ENCODE results near the gene CTIF. TPM values are rescaled to one million over a fixed set of nuclear protein-coding genes. Genes with fewer than 3 reads are reported as not detected.

Gene CTIF
- polyA plus RNA-seq, 3 donors: 0.38 to 8.7 (median 1.2) TPM

DNA sequence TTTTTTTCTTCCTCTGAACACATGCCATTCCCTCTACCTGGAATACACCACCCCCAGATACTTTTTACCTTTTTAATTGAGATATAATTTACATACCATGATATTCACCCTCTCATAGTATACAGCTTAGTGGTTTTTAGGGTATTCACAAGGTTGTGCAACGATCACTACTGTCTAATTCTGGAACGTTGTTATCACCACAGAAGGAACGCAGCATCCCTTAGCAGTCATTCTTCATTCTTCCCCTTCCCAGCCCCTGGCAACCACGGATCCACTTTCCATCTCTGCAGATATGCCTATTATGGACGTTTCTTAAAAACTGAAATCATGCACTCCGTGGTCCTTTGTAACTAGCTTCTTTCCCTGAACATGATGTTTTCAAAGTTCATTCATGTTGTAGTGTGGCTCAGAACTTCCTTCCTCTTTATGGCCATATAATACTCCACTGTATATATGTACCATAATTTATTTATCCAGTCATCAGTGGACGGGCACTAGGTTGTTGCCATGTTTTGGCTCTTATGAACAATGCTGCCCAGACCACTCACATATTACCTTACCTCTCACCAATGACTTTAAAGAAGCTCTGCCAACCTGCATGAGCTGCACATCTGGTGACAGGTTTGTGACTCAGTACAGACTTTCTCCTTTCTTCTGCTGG is 168.9 kb downstream of the CTIF start:
- Histone ChIP-seq H3K9me3 (replicated peaks in 1 of 2; ENCODE audit: control insufficient read depth in 1 of 2, insufficient read depth in 1 of 2, low read length in 2 of 2) (no peaks in the 10 kb centered on the region), H3K79me2 (ENCODE audit: insufficient read depth, low read length) (no peaks in the 10 kb centered on the region), H4K20me1 (ENCODE audit: insufficient read depth, low read length) (no peaks in the 10 kb centered on the region), H3K4me3 (replicated peaks in 1 of 3; ENCODE audit: low read depth in 2 of 3, low read length in 3 of 3) (no peak overlapping the region), H3K27ac (ENCODE audit: low read depth in 1 of 2, low read length in 2 of 2) (no peak overlapping the region), H3K36me3 (replicated peaks in 1 of 2; ENCODE audit: control insufficient read depth in 1 of 2, insufficient read depth in 2 of 2, low read length in 2 of 2) (no peaks in the 10 kb centered on the region), H3K27me3 (ENCODE audit: control insufficient read depth in 2 of 2, insufficient read depth in 2 of 2, low read length in 2 of 2) (no peaks in the 10 kb centered on the region), H3K9ac (ENCODE audit: insufficient read depth, low read length, poor library complexity, severe bottlenecking) (no peak overlapping the region), H3K4me1 (ENCODE audit: control insufficient read depth in 1 of 2, insufficient read depth in 2 of 2, low read length in 2 of 2) (peaks cover 10 to 14% of the 10 kb centered on the region in 2 donors), H3K4me2 (replicated peaks; ENCODE audit: extremely low read depth, low read length, poor library complexity, severe bottlenecking) (no peak overlapping the region), H2AFZ (ENCODE audit: insufficient read depth, low read depth, low read length, poor library complexity, severe bottlenecking) (no peak overlapping the region)
- H3K4me3 Mint-ChIP-seq: no peak overlapping the region
- TF ChIP-seq, protein P1, sequence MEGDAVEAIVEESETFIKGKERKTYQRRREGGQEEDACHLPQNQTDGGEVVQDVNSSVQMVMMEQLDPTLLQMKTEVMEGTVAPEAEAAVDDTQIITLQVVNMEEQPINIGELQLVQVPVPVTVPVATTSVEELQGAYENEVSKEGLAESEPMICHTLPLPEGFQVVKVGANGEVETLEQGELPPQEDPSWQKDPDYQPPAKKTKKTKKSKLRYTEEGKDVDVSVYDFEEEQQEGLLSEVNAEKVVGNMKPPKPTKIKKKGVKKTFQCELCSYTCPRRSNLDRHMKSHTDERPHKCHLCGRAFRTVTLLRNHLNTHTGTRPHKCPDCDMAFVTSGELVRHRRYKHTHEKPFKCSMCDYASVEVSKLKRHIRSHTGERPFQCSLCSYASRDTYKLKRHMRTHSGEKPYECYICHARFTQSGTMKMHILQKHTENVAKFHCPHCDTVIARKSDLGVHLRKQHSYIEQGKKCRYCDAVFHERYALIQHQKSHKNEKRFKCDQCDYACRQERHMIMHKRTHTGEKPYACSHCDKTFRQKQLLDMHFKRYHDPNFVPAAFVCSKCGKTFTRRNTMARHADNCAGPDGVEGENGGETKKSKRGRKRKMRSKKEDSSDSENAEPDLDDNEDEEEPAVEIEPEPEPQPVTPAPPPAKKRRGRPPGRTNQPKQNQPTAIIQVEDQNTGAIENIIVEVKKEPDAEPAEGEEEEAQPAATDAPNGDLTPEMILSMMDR (IDR thresholded peaks at IDR 0.05): no peak
- peak overlapping the region in 1 of 7 donors; percentile 78 for H3K27ac Mint-ChIP-seq
- 60% methylated on average over 5 of the region's 7 CpGs for WGBS (ENCODE audit: insufficient coverage)
- no peaks in the 10 kb centered on the region for H3K9me3 Mint-ChIP-seq
- no peak for DNase-seq
- H3K27me3 Mint-ChIP-seq (ENCODE audit: low read depth in 3 of 3): peaks cover 0 to 5% (median 4%) of the 10 kb centered on the region in 3 donors
- peaks cover 6 to 8% of the 10 kb centered on the region in 2 donors for H3K36me3 Mint-ChIP-seq
- H3K4me1 Mint-ChIP-seq: peaks cover 20% of the 10 kb centered on the region
- intact Hi-C loops (cut with micrococcal nuclease): loop anchor here in 1 of 2 donors (10.0 kb wide), 1 partner anchor 57 kb away; no protein-coding TSS in a partner anchor

GRCh38 chr18:48708807-48709206 is 170.0 kb downstream of the CTIF start:
- WGBS (ENCODE audit: insufficient coverage): 100% methylated on average over 1 of the region's 3 CpGs
- H3K9me3 Mint-ChIP-seq: no peaks in the 10 kb centered on the region
- no peaks in the 10 kb centered on the region for H3K9me3 ChIP-seq (replicated peaks in 1 of 2; ENCODE audit: control insufficient read depth in 1 of 2, insufficient read depth in 1 of 2, low read length in 2 of 2)
- no peak overlapping the region for H2AFZ ChIP-seq (ENCODE audit: insufficient read depth, low read depth, low read length, poor library complexity, severe bottlenecking)
- H3K4me3 ChIP-seq (replicated peaks in 1 of 3; ENCODE audit: low read depth in 2 of 3, low read length in 3 of 3): no peak overlapping the region
- no peak overlapping the region for H3K9ac ChIP-seq (ENCODE audit: insufficient read depth, low read length, poor library complexity, severe bottlenecking)
- H3K36me3 ChIP-seq (replicated peaks in 1 of 2; ENCODE audit: control insufficient read depth in 1 of 2, insufficient read depth in 2 of 2, low read length in 2 of 2): no peaks in the 10 kb centered on the region
- no peak overlapping the region for H3K4me2 ChIP-seq (replicated peaks; ENCODE audit: extremely low read depth, low read length, poor library complexity, severe bottlenecking)
- no peak for DNase-seq
- H3K79me2 ChIP-seq (ENCODE audit: insufficient read depth, low read length): no peaks in the 10 kb centered on the region
- H3K27ac Mint-ChIP-seq: no peak overlapping the region
- no peaks in the 10 kb centered on the region for H4K20me1 ChIP-seq (ENCODE audit: insufficient read depth, low read length)
- peaks cover 16 to 18% of the 10 kb centered on the region in 2 donors for H3K36me3 Mint-ChIP-seq
- intact Hi-C loops (cut with micrococcal nuclease): loop anchor here in 1 of 2 donors (10.0 kb wide), 1 partner anchor 56 kb away; no protein-coding TSS in a partner anchor
- H3K4me1 Mint-ChIP-seq: peaks cover 26% of the 10 kb centered on the region
- peaks cover 13 to 15% of the 10 kb centered on the region in 2 donors for H3K4me1 ChIP-seq (ENCODE audit: control insufficient read depth in 1 of 2, insufficient read depth in 2 of 2, low read length in 2 of 2)
- no peak overlapping the region for H3K27ac ChIP-seq (ENCODE audit: low read depth in 1 of 2, low read length in 2 of 2)
- no peaks in the 10 kb centered on the region for H3K27me3 ChIP-seq (ENCODE audit: control insufficient read depth in 2 of 2, insufficient read depth in 2 of 2, low read length in 2 of 2)
- no peak overlapping the region for H3K4me3 Mint-ChIP-seq
- TF ChIP-seq, protein P1 (IDR thresholded peaks at IDR 0.05): no peak
- peaks cover 0 to 5% (median 4%) of the 10 kb centered on the region in 3 donors for H3K27me3 Mint-ChIP-seq (ENCODE audit: low read depth in 3 of 3)
